Testis (tissue), 3 donors: Measurements from ENCODE around the gene EPHA5. TPM values are rescaled to one million over a fixed set of nuclear protein-coding genes. Genes with fewer than 3 reads are reported as not detected.

ENCODE experiments used
- DNase-seq: peaks from one replicate; pipeline ENCODE4 v3.0.0-alpha.2; 2019
- H3K27ac ChIP-seq, 2 donors: fragments of 200-600 bp; sonication (generic); one replicate each; pipeline ENCODE4 v1.5.1; 2019
- H3K27me3 ChIP-seq: fragments of 200-600 bp; sonication (generic); one replicate; pipeline ENCODE4 v1.5.1; 2019
- H3K36me3 ChIP-seq: fragments of 200-600 bp; sonication (generic); one replicate; pipeline ENCODE4 v1.5.1; 2017; ENCODE audit warnings: low read depth; ENCODE audit errors: missing control alignments
- H3K4me1 ChIP-seq: fragments of 200-600 bp; sonication (generic); one replicate; pipeline ENCODE4 v1.5.1; 2019
- H3K4me3 ChIP-seq, 2 donors: fragments of 200-600 bp; sonication (generic); one replicate each; pipeline ENCODE4 v1.5.1; 2017 to 2019
- H3K9me3 ChIP-seq: fragments of 200-600 bp; sonication (generic); one replicate; pipeline ENCODE4 v1.5.1; 2017
- CTCF ChIP-seq, 3 experiments: fragments of 450-650 bp in 2 of 3; fragments of 200-600 bp in 1 of 3; sonication (generic) in 1 of 3; IDR thresholded peaks; one replicate each; pipeline ENCODE4 v1.5.1; 2016 to 2019; ENCODE audit warnings: antibody characterized with exemption in 3 of 3, mild to moderate bottlenecking in 2 of 3, moderate library complexity in 1 of 3
- POLR2A ChIP-seq: fragments of 450-650 bp; IDR thresholded peaks from one replicate; pipeline ENCODE4 v1.6.1; 2017; ENCODE audit warnings: antibody characterized with exemption, mild to moderate bottlenecking, moderate library complexity
- WGBS, 2 donors: methylation state at CpG; one replicate each; pipeline ENCODE4 v1.1.5; 2018; 5-methylcytosine and 5-hydroxymethylcytosine counted together
- intact Hi-C: fragments of 100-400 bp; cut with DNase I; formaldehyde crosslinking; loops from one replicate; pipeline ENCODE4 v1.15.1; 2023; ENCODE audit warnings: low total_unique reads
- polyA plus RNA-seq: library from polyadenylated mRNA; stranded (reverse); fragments of 350-450 nt; fragmentation: Illumina TruSeq; extraction: RNeasy Lipid Tissue Mini Kit (QIAGEN cat#74804); gene quantifications from one replicate; pipeline ENCODE4 v1.2.3, GENCODE V29; 2014; ENCODE audit warnings: low read depth, low replicate concordance; ENCODE audit not compliant: insufficient read depth
- total RNA-seq, 2 donors: library from RNA; depleted of rRNA; stranded (reverse); fragments of >200 nt; gene quantifications; one replicate each; pipeline ENCODE4 v1.2.3, GENCODE V29; 2016

Gene EPHA5
- total and polyA plus RNA-seq, 3 donors from 2014 or later, result 1.0 to 3.1 (median 1.4) TPM

GRCh38 chr4:65401083-65401482 lies 269.2 kb downstream of the EPHA5 start:
- H3K9me3 ChIP-seq, result no peaks in the 10 kb centered on the region
- intact Hi-C loops, result no loop called here
- TF ChIP-seq CTCF (IDR thresholded peaks at IDR 0.05) (peak in 1 of 3 experiments; percentile 50), POLR2A (no peak)

GRCh38 chr4:65399084-65399483 lies 271.2 kb downstream of the EPHA5 start:
- intact Hi-C loops, result no loop called here
- Histone ChIP-seq H3K4me1 (no peaks in the 10 kb centered on the region), H3K36me3 (no peaks in the 10 kb centered on the region), H3K9me3 (no peaks in the 10 kb centered on the region), H3K27ac (no peak overlapping the region), H3K27me3 (no peaks in the 10 kb centered on the region), H3K4me3 (no peak overlapping the region)
- 60 to 64% methylated on average over 4 of the region's 4 CpGs for WGBS, 2 donors
- no peak for DNase-seq
- no peak for TF ChIP-seq POLR2A
- no peak for TF ChIP-seq CTCF (IDR thresholded peaks at IDR 0.05)

More at GRCh38 chr4:65401083-65401482, 269.2 kb downstream of the EPHA5 start:
- Histone ChIP-seq H3K27ac (no peak overlapping the region), H3K4me1 (no peaks in the 10 kb centered on the region), H3K4me3 (no peak overlapping the region), H3K36me3 (no peaks in the 10 kb centered on the region), H3K27me3 (no peaks in the 10 kb centered on the region)
- no peak for DNase-seq

GRCh38 chr4:65393078-65393477 lies 277.2 kb downstream of the EPHA5 start:
- Histone ChIP-seq H3K4me3 (no peak overlapping the region), H3K9me3 (no peaks in the 10 kb centered on the region), H3K36me3 (no peaks in the 10 kb centered on the region), H3K27me3 (no peaks in the 10 kb centered on the region), H3K27ac (no peak overlapping the region), H3K4me1 (no peaks in the 10 kb centered on the region)
- intact Hi-C loops, result no loop called here
- DNase-seq, result no peak
- TF ChIP-seq CTCF (IDR thresholded peaks at IDR 0.05), result no peak
- TF ChIP-seq POLR2A, result no peak
- 48 to 64% methylated on average over 1 of the region's 1 CpG for WGBS, 2 donors

- WGBS, 2 donors, result 41 to 67% methylated on average over 2 of the region's 2 CpGs
- Histone ChIP-seq H3K4me3 (no peak overlapping the region), H3K9me3 (no peaks in the 10 kb centered on the region), H3K27ac (no peak overlapping the region), H3K36me3 (no peaks in the 10 kb centered on the region), H3K4me1 (no peaks in the 10 kb centered on the region), H3K27me3 (no peaks in the 10 kb centered on the region)
- intact Hi-C loops, result no loop called here
- DNase-seq, result no peak
- TF ChIP-seq POLR2A, result no peak
- TF ChIP-seq CTCF (IDR thresholded peaks at IDR 0.05), result no peak
Observed at GRCh38 chr4:65392488-65392887, 277.8 kb downstream of the EPHA5 start.

- no peaks in the 10 kb centered on the region for H3K36me3 ChIP-seq
- TF ChIP-seq CTCF (IDR thresholded peaks at IDR 0.05) (no peak), POLR2A (no peak)
- H3K4me3 ChIP-seq, result no peak overlapping the region
- no peaks in the 10 kb centered on the region for H3K27me3 ChIP-seq
- intact Hi-C loops, result no loop called here
- H3K4me1 ChIP-seq, result no peaks in the 10 kb centered on the region
- H3K9me3 ChIP-seq, result no peaks in the 10 kb centered on the region
- 57 to 66% methylated on average over 2 of the region's 2 CpGs for WGBS, 2 donors
- DNase-seq, result no peak
- no peak overlapping the region for H3K27ac ChIP-seq
Observed at GRCh38 chr4:65391814-65392213, 278.5 kb downstream of the EPHA5 start.
